Lung microvascular endothelial cell (primary cell): Measurements from ENCODE around the gene LRRC51. TPM values are rescaled to one million over a fixed set of nuclear protein-coding genes. Genes with fewer than 3 reads are reported as not detected.
"Not testable (repeated sequence)": the region's sequence is repeated elsewhere in the genome, so short reads cannot be mapped to it uniquely, and the experiment has no call there.

ENCODE experiments used
- DNase-seq, 2 donors: peaks; one replicate each; pipeline versions ENCODE4 v3.0.0 to v3.0.0-alpha.2; 2010; ENCODE audit warnings: low read depth in 2 of 2
- total RNA-seq: library from RNA; depleted of rRNA; stranded (reverse); fragments of >200 nt; gene quantifications from 2 replicates; pipeline ENCODE4 v1.2.1, GENCODE V29; 2014

Gene LRRC51
- total RNA-seq, 1 donor from 2014 or later = 4.0 TPM

GRCh38 chr11:72138821-72139390 lies 58.3 kb downstream of the LRRC51 start:
- DNase-seq = no peak

GRCh38 chr11:72139500-72139899 lies 58.9 kb downstream of the LRRC51 start:
- DNase-seq = no peak

- DNase-seq = no peak
Measured at GRCh38 chr11:72140661-72141060, 60.0 kb downstream of the LRRC51 start.

GRCh38 chr11:72141066-72141465 lies 60.4 kb downstream of the LRRC51 start:
- peak in 1 of 2 donors; percentile 22 for DNase-seq

- not testable (repeated sequence) for DNase-seq
Measured at GRCh38 chr11:72142086-72142485, 61.4 kb downstream of the LRRC51 start.

GRCh38 chr11:72142543-72142942 lies 61.9 kb downstream of the LRRC51 start:
- not testable (repeated sequence) for DNase-seq

GRCh38 chr11:72144807-72145565 lies 64.3 kb downstream of the LRRC51 start:
- no peak for DNase-seq

Other genes starting within 250 kb of the LRRC51 start
- not detected in 2 replicates for gene DEFB108B, start 247.7 kb upstream of the LRRC51 start, total RNA-seq
- not detected in 2 replicates for gene DEFB131B, start 202.4 kb upstream of the LRRC51 start, total RNA-seq
- gene XNDC1N, start 152.3 kb upstream of the LRRC51 start, total RNA-seq = 5.7 and 6.0 TPM in 2 replicates
- gene RNF121, start 151.8 kb upstream of the LRRC51 start, total RNA-seq = 22.4 and 27.8 TPM in 2 replicates
- gene IL18BP, start 81.9 kb upstream of the LRRC51 start, total RNA-seq = 1.1 and 2.0 TPM in 2 replicates
- gene NUMA1, start 308 bp upstream of the LRRC51 start, total RNA-seq = 103 and 107 TPM in 2 replicates
- 78.7 and 95.0 TPM in 2 replicates for gene LAMTOR1, start 22.4 kb downstream of the LRRC51 start, total RNA-seq
- 0.20 TPM in 1 of 2 replicates, not detected in the other for gene TOMT, start 25.1 kb downstream of the LRRC51 start, total RNA-seq
- gene ANAPC15, start 31.8 kb downstream of the LRRC51 start, total RNA-seq = 16.9 and 25.1 TPM in 2 replicates
- not detected in 2 replicates for gene FOLR3, start 54.9 kb downstream of the LRRC51 start, total RNA-seq
- gene FOLR1, start 111.3 kb downstream of the LRRC51 start, total RNA-seq = not detected in 2 replicates
- gene FOLR2, start 135.9 kb downstream of the LRRC51 start, total RNA-seq = not detected in 2 replicates
- 30.9 and 38.5 TPM in 2 replicates for gene INPPL1, start 143.9 kb downstream of the LRRC51 start, total RNA-seq
- not detected in 2 replicates for gene PHOX2A, start 163.3 kb downstream of the LRRC51 start, total RNA-seq